ENCODE data around the gene ZMAT3.
"Not testable (repeated sequence)": the region's sequence is repeated elsewhere in the genome, so short reads cannot be mapped to it uniquely, and the experiment has no call there.

The ZMAT3 gene

DNA sequence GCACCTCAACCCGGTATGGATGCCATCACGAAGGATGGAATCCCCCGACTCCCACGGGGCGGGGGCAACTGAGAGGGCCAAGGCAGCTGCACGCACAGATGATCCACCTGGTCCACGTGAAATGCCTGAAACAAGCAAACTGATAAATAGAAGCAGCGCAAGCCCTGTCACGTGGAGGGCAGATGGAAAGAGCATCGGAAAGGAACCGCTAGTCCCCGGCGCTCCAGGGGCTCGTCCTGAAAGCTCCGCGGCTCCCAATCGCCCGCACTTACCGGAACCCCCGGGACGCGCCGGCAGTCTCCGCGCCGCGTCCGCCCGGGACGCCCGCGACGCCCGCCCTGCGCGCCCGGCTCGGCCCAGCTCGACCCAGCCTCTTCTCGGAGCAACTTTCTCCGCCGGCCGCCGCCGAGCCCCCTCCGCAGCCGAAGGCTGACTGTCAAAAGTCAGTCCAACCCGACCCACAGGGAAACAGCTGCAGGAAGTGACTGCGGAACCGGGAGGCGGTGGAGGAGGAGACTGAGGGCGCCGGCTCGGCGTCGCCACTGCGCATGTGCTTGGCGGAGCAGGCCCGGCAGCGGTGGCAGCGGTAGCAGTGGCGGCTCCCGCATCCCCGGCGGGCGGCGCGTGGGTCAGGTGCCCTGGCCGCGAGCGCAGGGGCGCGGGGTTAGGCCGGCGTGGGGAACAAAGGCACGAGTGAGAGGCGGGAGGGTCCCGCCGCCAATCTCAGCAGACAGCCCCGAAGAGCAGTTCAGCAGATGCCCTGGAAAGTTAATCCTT is at the start of gene ZMAT3:
ZMAT3 (minus strand) TSS at position 487 of the 777 bp plus-strand sequence. CDS start 4,057 bp downstream, outside the sequence.
- DNase-seq = peak; percentile 89

- DNase-seq = no peak
Measured at GRCh38 chr3:179116816-179117215, 45.2 kb upstream of the ZMAT3 start.

DNA sequence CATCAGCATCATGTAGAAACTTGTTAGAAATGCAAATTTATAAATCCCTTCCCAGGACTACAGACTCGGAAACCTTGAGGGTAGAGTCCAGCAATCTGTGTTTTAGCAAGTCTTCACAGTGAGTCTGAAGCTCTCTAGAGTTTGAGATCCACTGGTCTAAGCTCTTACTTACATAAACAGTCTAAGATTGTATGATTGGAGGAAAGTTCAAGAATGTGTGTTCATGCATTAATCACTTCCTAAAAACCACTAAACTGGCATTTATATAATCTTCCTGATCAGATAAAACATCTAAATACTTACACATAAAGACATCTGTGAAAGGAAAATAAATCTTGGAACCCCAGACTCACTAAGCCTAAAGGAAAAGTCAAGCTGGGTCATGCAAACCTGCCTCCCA is 43.8 kb upstream of the ZMAT3 start:
- DNase-seq = not testable (repeated sequence)

DNA sequence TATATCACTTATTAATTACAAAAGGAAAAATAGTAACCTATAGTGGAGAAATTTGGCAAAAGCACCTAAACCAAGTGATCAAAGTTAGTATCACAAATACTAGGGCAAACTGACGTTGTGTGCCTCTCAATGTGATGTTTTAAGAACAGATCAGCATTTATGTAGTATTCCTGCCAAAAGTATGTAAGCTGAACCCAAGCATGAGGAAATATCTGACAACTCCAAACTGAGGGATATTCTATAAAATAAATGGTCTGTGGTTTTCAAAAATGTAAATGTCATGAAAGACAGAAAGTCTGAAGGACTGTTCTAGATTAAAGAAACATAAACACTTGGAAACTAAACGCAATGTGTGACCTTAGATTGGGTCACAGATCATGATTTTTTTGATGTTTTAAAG is 42.3 kb upstream of the ZMAT3 start:
- DNase-seq = no peak

DNA sequence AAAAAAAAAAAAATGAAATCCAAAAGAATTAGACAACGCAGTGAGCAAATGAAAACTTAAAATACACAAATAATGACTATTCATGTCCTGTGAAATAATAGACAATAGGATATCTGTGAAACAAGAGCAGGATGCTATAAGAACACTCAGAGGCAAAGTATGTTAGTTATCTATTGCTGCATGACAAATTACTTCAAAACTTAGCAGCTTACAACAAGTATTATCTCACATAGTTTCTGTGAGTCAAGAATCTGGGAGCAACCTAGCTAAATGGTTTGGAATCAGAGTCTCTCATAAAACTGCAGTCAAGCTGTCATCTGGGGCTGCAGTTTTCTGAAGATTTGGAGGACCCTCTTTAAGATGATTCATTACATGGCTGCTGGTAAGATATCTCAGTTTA is 36.5 kb upstream of the ZMAT3 start:
- no peak for DNase-seq

GRCh38 chr3:179107617-179108016 is 36.0 kb upstream of the ZMAT3 start:
- DNase-seq = no peak

DNA sequence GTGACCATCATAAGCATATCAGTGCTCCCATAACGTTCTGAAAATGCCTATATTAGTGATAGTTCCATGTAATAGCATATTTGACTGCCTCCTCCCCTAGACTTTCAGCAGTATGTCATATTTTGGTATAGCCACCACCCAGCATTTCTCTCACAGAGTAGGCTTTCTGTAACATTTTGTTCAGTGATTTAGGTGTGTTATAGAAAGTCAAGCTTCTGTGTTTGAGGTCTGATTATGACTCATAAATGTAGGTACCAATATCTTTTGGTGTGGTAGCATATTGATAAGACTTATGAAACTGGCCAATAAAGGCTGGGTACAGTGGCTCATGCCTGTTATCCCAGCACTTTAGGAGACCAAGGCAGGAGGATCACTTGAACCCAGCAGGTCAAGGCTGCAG is 34.3 kb upstream of the ZMAT3 start:
- no peak for DNase-seq

GRCh38 chr3:179100652-179101051 is 29.0 kb upstream of the ZMAT3 start:
- no peak for DNase-seq

- no peak for DNase-seq
Measured at GRCh38 chr3:179098388-179099077, 26.9 kb upstream of the ZMAT3 start.

GRCh38 chr3:179093807-179094206 is 22.2 kb upstream of the ZMAT3 start:
- no peak for DNase-seq

DNA sequence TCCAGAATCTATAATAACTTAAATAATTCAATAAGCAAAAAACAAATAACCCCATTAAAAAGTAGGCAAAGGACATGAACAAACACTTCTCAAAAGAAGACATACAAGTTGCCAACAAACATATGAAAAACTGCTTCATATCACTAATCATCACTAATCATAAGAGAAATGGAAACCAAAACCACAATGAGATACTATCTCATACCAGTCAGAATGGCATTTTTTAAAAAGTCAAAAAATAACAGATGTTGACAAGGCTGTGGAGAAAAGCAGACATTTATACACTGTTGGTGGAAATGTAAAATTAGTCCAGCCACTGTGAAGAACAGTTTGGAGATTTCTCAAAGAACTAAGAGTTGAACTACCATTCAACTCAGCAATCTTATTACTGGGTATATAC is 19.5 kb upstream of the ZMAT3 start:
- DNase-seq = no peak

- no peak for DNase-seq
Measured at GRCh38 chr3:179088306-179088705, 16.7 kb upstream of the ZMAT3 start.

DNA sequence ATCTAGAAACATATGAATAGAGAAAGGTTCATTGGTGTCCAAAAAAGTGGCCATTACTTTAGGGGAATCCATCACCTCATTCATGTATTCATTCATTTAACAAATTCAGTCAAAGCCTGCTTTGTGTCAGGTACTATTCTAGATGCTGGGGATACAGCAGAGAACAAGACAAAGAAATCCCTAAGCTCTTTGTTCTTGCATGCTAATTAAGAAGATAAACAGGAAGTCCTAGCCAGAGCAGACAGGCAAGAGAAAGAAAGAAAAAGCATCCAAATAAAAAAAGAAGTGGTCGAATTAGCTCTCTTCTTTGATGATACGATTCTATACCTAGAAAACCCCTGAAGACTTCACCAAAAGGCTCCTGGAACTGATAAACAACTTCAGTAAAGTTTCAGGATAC is 12.4 kb upstream of the ZMAT3 start:
- no peak for DNase-seq

DNA sequence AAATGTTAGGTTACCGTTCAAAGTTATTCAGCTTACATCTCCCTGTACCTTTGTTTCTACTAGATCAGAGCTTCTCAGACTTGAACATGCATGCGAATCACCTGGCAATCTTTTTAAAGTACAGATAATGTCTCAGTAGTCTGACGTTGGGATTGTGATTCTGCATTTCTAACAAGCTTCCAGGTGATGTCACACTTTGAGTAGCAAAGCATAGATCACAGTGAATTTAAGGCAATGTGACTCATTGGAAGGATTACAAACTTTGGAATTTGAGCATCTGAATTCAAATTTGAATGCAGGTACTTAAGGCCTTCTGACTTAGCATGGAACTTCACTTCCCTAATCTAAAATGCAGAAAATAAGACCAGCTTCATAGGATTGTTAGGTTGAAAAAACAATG is 10.8 kb upstream of the ZMAT3 start:
- DNase-seq = no peak

DNA sequence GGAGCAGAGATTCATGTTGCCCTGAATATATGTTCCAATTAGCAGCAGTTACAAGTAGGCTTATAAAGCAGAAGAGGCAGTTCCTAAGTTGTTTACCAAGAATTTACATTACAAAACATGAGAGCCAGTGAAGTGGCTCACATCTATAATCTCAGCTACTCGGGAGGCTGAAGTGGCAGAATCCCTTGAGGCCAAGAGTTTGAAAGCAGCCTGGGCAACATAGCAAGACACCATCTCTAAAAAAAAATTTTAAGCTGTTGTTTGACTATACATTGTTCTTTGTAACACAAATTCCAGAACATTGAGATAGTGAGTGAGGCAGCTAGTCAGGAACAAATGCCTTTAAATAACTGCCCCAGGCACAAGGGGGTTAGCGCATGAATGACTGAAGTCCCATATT is 10.3 kb upstream of the ZMAT3 start:
- DNase-seq = no peak

DNA sequence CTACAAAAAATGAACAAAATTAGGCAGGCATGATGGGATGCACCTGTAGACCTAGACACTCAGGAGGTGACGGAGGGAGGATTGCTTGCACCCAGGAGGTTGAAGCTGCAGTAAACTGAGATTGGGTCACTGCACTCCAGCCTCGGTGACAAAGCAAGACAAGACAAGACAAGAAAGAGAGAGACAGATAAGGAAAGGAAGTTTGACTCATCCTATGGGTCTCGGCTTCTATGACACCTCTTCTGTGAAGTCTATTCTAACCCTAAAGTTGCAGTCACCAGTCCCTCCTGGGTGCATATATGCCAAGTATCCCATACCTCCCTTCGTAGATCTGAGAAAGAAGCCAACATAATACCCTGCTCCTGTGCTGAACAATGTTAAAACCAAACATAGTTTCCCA is 7.9 kb upstream of the ZMAT3 start:
- DNase-seq = no peak

- DNase-seq = no peak
Measured at GRCh38 chr3:179076243-179077027, 4.8 kb upstream of the ZMAT3 start.

DNA sequence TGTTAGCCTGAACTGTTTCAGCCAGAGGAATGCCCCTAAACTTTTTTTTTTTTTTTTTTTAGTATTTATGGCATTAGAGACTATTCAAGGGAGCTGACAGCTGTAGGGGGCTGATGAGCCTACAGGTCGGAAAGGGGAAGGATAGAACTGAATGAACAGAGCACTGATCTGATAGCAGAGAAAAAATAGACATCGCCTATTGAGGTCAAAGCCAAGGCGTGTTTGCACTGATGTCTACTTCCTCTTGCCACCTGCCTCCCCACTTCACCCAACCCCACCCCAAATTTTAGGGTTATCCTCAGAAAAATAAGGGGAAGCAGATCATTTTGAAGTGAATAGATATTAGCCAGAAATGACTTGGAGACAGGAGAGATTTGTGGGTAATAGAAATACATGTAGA is 3.0 kb upstream of the ZMAT3 start:
- DNase-seq = no peak

DNA sequence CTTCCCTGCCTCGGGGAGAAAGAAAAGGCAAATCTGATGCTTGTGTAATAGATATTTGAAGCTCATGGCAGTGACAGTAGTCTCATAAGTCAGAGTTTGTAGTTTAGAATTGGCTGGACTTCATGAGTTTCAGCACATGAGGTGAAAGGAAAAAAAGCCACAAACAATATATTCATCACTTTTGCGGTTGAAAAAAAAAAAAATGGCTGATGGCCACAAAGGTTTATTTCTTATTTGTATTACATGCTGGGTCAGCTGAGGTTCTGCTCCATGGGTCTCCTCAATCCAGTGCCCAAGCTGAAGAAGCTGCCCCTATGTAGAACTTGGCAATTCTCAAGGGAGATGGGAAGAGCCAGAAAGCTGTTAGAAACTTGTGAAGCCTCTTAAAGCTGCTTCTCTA is 2.2 kb upstream of the ZMAT3 start:
- no peak for DNase-seq

DNA sequence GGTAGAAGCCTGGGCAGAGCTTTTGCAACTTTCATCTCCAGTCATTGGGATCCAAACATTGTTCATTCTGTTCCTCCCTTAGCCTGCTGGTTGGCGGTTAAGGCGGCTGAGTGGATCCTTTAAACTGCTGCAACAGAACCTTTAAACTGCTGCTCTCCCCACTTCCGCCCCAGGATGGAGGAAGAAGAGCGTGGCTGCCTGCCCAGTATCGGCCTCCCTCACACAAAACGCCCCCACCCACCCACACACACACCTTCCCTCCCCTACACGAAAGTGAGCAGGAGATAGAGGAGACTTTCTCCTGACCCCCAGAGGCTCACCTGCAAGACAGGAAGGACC is 460 bp upstream of the ZMAT3 start:
- peak; percentile 76 for DNase-seq

- no peak for DNase-seq
Measured at GRCh38 chr3:179071027-179071322, 634 bp downstream of the ZMAT3 start.

DNA sequence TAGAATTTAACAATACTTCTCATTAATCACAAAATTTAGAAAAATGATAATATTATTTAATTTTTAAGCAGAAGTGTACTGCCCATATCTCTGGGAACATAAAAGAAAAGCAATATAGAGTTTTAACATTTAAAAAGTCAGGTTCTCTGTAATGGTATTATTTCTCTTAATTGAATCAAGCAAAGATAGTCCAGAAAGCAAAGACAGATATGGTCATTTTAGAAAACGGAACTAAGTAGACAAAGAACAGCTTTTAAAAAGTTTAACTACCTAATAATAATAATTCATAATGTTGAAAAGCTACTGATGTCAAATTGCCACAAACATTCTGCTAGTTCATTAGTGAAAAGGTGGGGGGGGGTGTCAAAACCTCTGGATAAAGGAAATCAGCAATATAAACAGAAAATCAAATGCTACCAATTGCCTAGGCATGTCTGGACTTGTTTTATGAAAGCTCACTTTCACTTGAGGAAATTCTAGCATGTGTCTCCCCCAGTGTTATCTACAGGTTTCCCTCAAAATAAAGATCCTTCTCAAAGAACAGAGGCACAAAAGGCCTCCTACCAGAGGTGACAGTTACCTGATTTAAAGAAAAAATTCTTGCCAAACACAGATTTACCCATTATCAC is 1.7 kb downstream of the ZMAT3 start:
- no peak for DNase-seq

- peak; percentile 50 for DNase-seq
Measured at GRCh38 chr3:179068779-179069530, 2.7 kb downstream of the ZMAT3 start.
